Measurements from ENCODE around the gene MED31.

DNA sequence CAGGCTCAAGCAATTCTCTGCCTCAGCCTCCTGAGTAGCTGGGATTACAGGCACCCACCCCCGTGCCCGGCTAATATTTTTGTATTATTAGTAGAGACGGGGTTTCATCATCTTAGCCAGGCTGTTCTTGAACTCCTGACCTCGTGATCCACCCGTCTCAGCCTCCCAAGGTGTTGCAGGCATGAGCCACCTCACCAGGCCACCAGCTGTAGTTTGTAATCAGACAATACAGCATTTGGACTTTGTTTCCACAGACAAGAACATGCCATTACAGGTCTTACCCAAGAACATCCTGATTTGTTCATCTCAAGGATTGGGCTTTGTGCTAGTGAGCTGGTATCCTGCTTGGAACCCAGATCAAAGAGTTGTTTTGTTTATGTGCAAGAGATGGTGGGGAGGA is 30.3 kb upstream of the MED31 start:
- TF ChIP-seq, protein P1, sequence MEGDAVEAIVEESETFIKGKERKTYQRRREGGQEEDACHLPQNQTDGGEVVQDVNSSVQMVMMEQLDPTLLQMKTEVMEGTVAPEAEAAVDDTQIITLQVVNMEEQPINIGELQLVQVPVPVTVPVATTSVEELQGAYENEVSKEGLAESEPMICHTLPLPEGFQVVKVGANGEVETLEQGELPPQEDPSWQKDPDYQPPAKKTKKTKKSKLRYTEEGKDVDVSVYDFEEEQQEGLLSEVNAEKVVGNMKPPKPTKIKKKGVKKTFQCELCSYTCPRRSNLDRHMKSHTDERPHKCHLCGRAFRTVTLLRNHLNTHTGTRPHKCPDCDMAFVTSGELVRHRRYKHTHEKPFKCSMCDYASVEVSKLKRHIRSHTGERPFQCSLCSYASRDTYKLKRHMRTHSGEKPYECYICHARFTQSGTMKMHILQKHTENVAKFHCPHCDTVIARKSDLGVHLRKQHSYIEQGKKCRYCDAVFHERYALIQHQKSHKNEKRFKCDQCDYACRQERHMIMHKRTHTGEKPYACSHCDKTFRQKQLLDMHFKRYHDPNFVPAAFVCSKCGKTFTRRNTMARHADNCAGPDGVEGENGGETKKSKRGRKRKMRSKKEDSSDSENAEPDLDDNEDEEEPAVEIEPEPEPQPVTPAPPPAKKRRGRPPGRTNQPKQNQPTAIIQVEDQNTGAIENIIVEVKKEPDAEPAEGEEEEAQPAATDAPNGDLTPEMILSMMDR (IDR thresholded peaks at IDR 0.05): no peak
- TF ChIP-seq ZFX (IDR thresholded peaks at IDR 0.05; ENCODE audit: borderline replicate concordance): no peak

All from 22Rv1 (cell line).